K562 (cell line): ENCODE measurements around the gene SLC25A33. TPM values are rescaled to one million over a fixed set of nuclear protein-coding genes. Genes with fewer than 3 reads are reported as not detected.
A peak's percentile ranks its signal among the peaks of the same experiment; 100 is the strongest.

Experiments
- CBX5 ChIP-seq: IDR thresholded peaks from 2 replicates; pipeline ENCODE4 v1.6.1; 2014; ENCODE audit warnings: low read depth, borderline replicate concordance
- CREM ChIP-seq: IDR thresholded peaks from 2 replicates; pipeline ENCODE4 v1.6.1; 2014; ENCODE audit warnings: antibody characterized with exemption, low read depth
- GATA2 ChIP-seq: sonication (generic); formaldehyde crosslinking; IDR thresholded peaks from 2 replicates; pipeline ENCODE4 v1.4.0; 2020; ENCODE audit warnings: mild to moderate bottlenecking, missing genetic modification reagents
- HDAC2 ChIP-seq: fragments of 450-650 bp; IDR thresholded peaks from 2 replicates; pipeline ENCODE4 v1.6.1; 2016; ENCODE audit warnings: mild to moderate bottlenecking
- HDAC8 ChIP-seq: fragments of 450-650 bp; IDR thresholded peaks from 2 replicates; pipeline ENCODE4 v1.6.1; 2016; ENCODE audit warnings: mild to moderate bottlenecking, missing genetic modification characterization, moderate library complexity, missing compliant biosample characterization
- HLTF ChIP-seq: fragments of 450-650 bp; IDR thresholded peaks from 2 replicates; pipeline ENCODE4 v1.6.1; 2016
- KDM4B ChIP-seq, 2 experiments: fragments of 450-650 bp in 1 of 2; sonication (generic) in 1 of 2; IDR thresholded peaks; 2 replicates each; pipeline ENCODE4 v1.6.1; 2016 to 2017; ENCODE audit warnings: borderline replicate concordance in 2 of 2, antibody characterized with exemption in 1 of 2, low read depth in 1 of 2, mild to moderate bottlenecking in 1 of 2
- LCOR ChIP-seq: sonication (generic); formaldehyde crosslinking; IDR thresholded peaks from 2 replicates; pipeline ENCODE4 v1.8.0; 2022; ENCODE audit warnings: mild to moderate bottlenecking, missing genetic modification reagents
- MAFK ChIP-seq: IDR thresholded peaks from 2 replicates; pipeline ENCODE4 v1.6.1; 2011; ENCODE audit warnings: low read length, improper control_type of control experiment
- MTA3 ChIP-seq: fragments of 450-650 bp; formaldehyde crosslinking; IDR thresholded peaks from 2 replicates; pipeline ENCODE4 v1.6.1; 2017; ENCODE audit warnings: mild to moderate bottlenecking, borderline replicate concordance
- PCBP1 ChIP-seq: fragments of 200-400 bp; formaldehyde crosslinking; IDR thresholded peaks from 2 replicates; pipeline ENCODE4 v1.6.1; 2018; ENCODE audit warnings: mild to moderate bottlenecking, low read depth, low read length; ENCODE audit not compliant: poor library complexity, severe bottlenecking
- SMAD4 ChIP-seq: fragments of 250-450 bp; sonication (Bioruptor Pico); conservative IDR thresholded peaks from 2 replicates; pipeline ENCODE4 v1.8.0; 2021; ENCODE audit warnings: inconsistent platforms, mild to moderate bottlenecking, moderate library complexity
- SMARCC2 ChIP-seq: fragments of 450-650 bp; IDR thresholded peaks from 2 replicates; pipeline ENCODE4 v1.6.1; 2017; ENCODE audit warnings: antibody characterized with exemption, moderate library complexity, mild to moderate bottlenecking, low read depth
- TEAD2 ChIP-seq: fragments of 450-650 bp; IDR thresholded peaks from 2 replicates; pipeline ENCODE4 v1.6.1; 2016; ENCODE audit warnings: missing genetic modification characterization, control low read depth, missing compliant biosample characterization
- ZBTB17 ChIP-seq: fragments of 450-650 bp; formaldehyde crosslinking; IDR thresholded peaks from 2 replicates; pipeline ENCODE4 v1.4.0; 2020; ENCODE audit warnings: mild to moderate bottlenecking
- polyA plus RNA-seq, 8 experiments: library from polyadenylated mRNA; depleted of rRNA in 4 of 8; stranded (reverse) in 5 of 8; unstranded in 3 of 8; fragments of >200 nt; fragmentation: Nextera tagmentation in 2 of 8; fragmentation: Illumina TruSeq in 1 of 8; extraction: Ambion mirVana in 2 of 8; extraction: Trizol in 1 of 8; gene quantifications; 2 replicates each; pipeline versions ENCODE4 v1.2.1 to v1.2.3, GENCODE V29; 2011 to 2014; ENCODE audit warnings: inconsistent platforms in 1 of 8, missing spikeins in 1 of 8
- total RNA-seq, 7 experiments: library from RNA; depleted of rRNA in 6 of 7; stranded (reverse); fragments of >200 nt in 6 of 7; fragmentation: Illumina TruSeq in 2 of 7; extraction: Trizol in 2 of 7; gene quantifications; 2 replicates each; pipeline versions ENCODE4 v1.2.1 to v1.2.3, GENCODE V29; 2011 to 2021; ENCODE audit warnings: low replicate concordance in 1 of 7
- TF ChIP-seq, protein P1 (sequence below): IDR thresholded peaks from 3 replicates; pipeline ENCODE4 v1.6.1; 2011; ENCODE audit warnings: borderline replicate concordance, mild to moderate bottlenecking; ENCODE audit not compliant: insufficient read length, insufficient read depth
- TF ChIP-seq, protein P2 (sequence below): fragments of 450-650 bp; IDR thresholded peaks from 2 replicates; pipeline ENCODE4 v1.6.1; 2016; ENCODE audit warnings: borderline replicate concordance
- TF ChIP-seq, protein P3 (sequence below): sonication (generic); formaldehyde crosslinking; IDR thresholded peaks from 2 replicates; pipeline ENCODE4 v1.8.0; 2023; ENCODE audit warnings: mild to moderate bottlenecking, missing genetic modification reagents

Gene SLC25A33
- total and polyA plus RNA-seq, 9 of the 15 experiments (the other 6 are each of a cell fraction or from before 2014, with no cell fraction given): 3.2 to 23.5 (median 17.5) TPM

DNA sequence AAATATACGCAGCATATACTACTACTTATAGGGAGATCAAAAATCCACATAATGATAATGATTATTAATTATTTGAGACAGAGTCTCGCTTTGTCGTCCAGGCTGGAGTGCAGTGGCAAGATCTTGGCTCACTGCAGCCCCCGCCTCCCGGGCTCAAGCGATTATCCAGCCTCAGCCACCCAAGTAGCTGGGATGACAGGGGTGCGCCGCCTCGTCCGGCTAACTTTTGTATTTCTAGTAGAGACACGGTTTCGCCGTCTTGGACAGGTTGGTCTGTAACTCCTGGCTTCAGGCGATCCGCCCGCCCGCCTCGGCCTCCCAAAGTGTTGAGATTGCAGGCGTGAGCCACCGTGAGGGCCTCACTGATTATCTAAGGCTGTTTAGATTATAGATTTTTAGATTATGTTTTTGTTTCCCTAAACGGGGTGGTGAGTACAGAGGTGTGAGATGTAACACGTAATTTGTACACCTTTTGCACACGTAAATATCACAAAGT lies 548 bp upstream of the SLC25A33 start (continued):
- TF ChIP-seq PCBP1 (no peak), CREM (no peak), SMAD4 (CRISPR knock-in tag) (peak; percentile 2), TEAD2 (tag) (no peak), HLTF (no peak), HDAC2 (peak; percentile 78), ZBTB17 (CRISPR knock-in tag) (no peak), MAFK (no peak), MTA3 (no peak), SMARCC2 (peak; percentile 27), CBX5 (no peak), GATA2 (CRISPR knock-in tag) (no peak), LCOR (no peak), HDAC8 (tag) (0 out of 2 replicates have a peak, but pooled peaks have one; percentile 13), KDM4B (IDR thresholded peaks at IDR 0.05; ENCODE audit: borderline replicate concordance in 2 of 2, low read depth in 1 of 2) (no peak)
- TF ChIP-seq, protein P1, sequence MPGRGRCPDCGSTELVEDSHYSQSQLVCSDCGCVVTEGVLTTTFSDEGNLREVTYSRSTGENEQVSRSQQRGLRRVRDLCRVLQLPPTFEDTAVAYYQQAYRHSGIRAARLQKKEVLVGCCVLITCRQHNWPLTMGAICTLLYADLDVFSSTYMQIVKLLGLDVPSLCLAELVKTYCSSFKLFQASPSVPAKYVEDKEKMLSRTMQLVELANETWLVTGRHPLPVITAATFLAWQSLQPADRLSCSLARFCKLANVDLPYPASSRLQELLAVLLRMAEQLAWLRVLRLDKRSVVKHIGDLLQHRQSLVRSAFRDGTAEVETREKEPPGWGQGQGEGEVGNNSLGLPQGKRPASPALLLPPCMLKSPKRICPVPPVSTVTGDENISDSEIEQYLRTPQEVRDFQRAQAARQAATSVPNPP: no peak
- TF ChIP-seq, protein P2, sequence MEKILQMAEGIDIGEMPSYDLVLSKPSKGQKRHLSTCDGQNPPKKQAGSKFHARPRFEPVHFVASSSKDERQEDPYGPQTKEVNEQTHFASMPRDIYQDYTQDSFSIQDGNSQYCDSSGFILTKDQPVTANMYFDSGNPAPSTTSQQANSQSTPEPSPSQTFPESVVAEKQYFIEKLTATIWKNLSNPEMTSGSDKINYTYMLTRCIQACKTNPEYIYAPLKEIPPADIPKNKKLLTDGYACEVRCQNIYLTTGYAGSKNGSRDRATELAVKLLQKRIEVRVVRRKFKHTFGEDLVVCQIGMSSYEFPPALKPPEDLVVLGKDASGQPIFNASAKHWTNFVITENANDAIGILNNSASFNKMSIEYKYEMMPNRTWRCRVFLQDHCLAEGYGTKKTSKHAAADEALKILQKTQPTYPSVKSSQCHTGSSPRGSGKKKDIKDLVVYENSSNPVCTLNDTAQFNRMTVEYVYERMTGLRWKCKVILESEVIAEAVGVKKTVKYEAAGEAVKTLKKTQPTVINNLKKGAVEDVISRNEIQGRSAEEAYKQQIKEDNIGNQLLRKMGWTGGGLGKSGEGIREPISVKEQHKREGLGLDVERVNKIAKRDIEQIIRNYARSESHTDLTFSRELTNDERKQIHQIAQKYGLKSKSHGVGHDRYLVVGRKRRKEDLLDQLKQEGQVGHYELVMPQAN: no peak
- TF ChIP-seq, protein P3, sequence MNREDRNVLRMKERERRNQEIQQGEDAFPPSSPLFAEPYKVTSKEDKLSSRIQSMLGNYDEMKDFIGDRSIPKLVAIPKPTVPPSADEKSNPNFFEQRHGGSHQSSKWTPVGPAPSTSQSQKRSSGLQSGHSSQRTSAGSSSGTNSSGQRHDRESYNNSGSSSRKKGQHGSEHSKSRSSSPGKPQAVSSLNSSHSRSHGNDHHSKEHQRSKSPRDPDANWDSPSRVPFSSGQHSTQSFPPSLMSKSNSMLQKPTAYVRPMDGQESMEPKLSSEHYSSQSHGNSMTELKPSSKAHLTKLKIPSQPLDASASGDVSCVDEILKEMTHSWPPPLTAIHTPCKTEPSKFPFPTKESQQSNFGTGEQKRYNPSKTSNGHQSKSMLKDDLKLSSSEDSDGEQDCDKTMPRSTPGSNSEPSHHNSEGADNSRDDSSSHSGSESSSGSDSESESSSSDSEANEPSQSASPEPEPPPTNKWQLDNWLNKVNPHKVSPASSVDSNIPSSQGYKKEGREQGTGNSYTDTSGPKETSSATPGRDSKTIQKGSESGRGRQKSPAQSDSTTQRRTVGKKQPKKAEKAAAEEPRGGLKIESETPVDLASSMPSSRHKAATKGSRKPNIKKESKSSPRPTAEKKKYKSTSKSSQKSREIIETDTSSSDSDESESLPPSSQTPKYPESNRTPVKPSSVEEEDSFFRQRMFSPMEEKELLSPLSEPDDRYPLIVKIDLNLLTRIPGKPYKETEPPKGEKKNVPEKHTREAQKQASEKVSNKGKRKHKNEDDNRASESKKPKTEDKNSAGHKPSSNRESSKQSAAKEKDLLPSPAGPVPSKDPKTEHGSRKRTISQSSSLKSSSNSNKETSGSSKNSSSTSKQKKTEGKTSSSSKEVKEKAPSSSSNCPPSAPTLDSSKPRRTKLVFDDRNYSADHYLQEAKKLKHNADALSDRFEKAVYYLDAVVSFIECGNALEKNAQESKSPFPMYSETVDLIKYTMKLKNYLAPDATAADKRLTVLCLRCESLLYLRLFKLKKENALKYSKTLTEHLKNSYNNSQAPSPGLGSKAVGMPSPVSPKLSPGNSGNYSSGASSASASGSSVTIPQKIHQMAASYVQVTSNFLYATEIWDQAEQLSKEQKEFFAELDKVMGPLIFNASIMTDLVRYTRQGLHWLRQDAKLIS (CRISPR knock-in tag): peak; percentile 52; the same call in 1 of the 2 replicates
